GM23338 (cell line): ENCODE results near the gene PIAS1. TPM values are rescaled to one million over a fixed set of nuclear protein-coding genes. Genes with fewer than 3 reads are reported as not detected.

Experiments used
- ATAC-seq: fragments of 200-7000 bp; cut with Tn5 transposase; 3 replicates; pipeline ENCODE4 v1.9.1; 2020
- DNase-seq: peaks from one replicate; pipeline ENCODE4 v3.0.0-alpha.2; 2015; ENCODE audit warnings: low spot score
- H2AFZ ChIP-seq: fragments of 200-600 bp; sonication (generic); 2 replicates; pipeline ENCODE4 v1.8.0; 2016; ENCODE audit warnings: antibody characterized with exemption, mild to moderate bottlenecking, moderate library complexity
- H3F3A ChIP-seq: fragments of 200-600 bp; sonication (generic); replicated peaks from 2 replicates; pipeline ENCODE4 v1.8.0; 2017; ENCODE audit warnings: antibody characterized with exemption, mixed run types, low read depth
- H3K27ac ChIP-seq: fragments of 200-600 bp; sonication (generic); 2 replicates; pipeline ENCODE4 v1.6.1; 2016; ENCODE audit warnings: low read depth
- H3K27me3 ChIP-seq: fragments of 200-600 bp; sonication (generic); 2 replicates; pipeline ENCODE4 v1.8.0; 2016; ENCODE audit warnings: mild to moderate bottlenecking, mixed run types, moderate library complexity; ENCODE audit not compliant: insufficient read depth
- H3K36me3 ChIP-seq: fragments of 200-600 bp; sonication (generic); 2 replicates; pipeline ENCODE4 v1.8.0; 2016; ENCODE audit warnings: mild to moderate bottlenecking; ENCODE audit not compliant: insufficient read depth
- H3K4me1 ChIP-seq: fragments of 200-600 bp; sonication (generic); 2 replicates; pipeline ENCODE4 v1.8.0; 2016; ENCODE audit warnings: mild to moderate bottlenecking, moderate library complexity; ENCODE audit not compliant: insufficient read depth
- H3K4me2 ChIP-seq: fragments of 200-600 bp; sonication (generic); 2 replicates; pipeline ENCODE4 v1.7.1; 2017; ENCODE audit warnings: mixed run types
- H3K4me3 ChIP-seq: fragments of 200-600 bp; sonication (generic); 2 replicates; pipeline ENCODE4 v1.6.1; 2016; ENCODE audit warnings: mixed run types
- H3K79me2 ChIP-seq: fragments of 200-600 bp; sonication (generic); replicated peaks from 2 replicates; pipeline ENCODE4 v1.8.0; 2017; ENCODE audit warnings: mild to moderate bottlenecking; ENCODE audit not compliant: insufficient read depth
- H3K9me2 ChIP-seq: fragments of 200-600 bp; sonication (generic); 2 replicates; pipeline ENCODE4 v1.8.0; 2017; ENCODE audit not compliant: insufficient read depth
- H4K20me1 ChIP-seq: fragments of 200-600 bp; sonication (generic); replicated peaks from 2 replicates; pipeline ENCODE4 v1.8.0; 2017; ENCODE audit warnings: mild to moderate bottlenecking; ENCODE audit not compliant: insufficient read depth
- H3K27ac Mint-ChIP-seq: 2 replicates; pipeline ENCODE4 v1.8.0; 2020; ENCODE audit warnings: inconsistent platforms, mild to moderate bottlenecking, moderate library complexity, mixed read lengths
- H3K27me3 Mint-ChIP-seq: 3 replicates; pipeline ENCODE4 v1.8.0; 2022; ENCODE audit warnings: low read depth, mild to moderate bottlenecking, moderate library complexity, mixed read lengths, inconsistent platforms; ENCODE audit not compliant: insufficient read depth, poor library complexity
- H3K36me3 Mint-ChIP-seq: 3 replicates; pipeline ENCODE4 v1.8.0; 2021; ENCODE audit warnings: low read depth, mild to moderate bottlenecking, inconsistent platforms, moderate library complexity, mixed read lengths
- H3K4me1 Mint-ChIP-seq: 3 replicates; pipeline ENCODE4 v1.8.0; 2020; ENCODE audit warnings: mild to moderate bottlenecking, inconsistent platforms, mixed read lengths
- H3K4me3 Mint-ChIP-seq: 3 replicates; pipeline ENCODE4 v1.8.0; 2021; ENCODE audit warnings: moderate library complexity, mild to moderate bottlenecking, inconsistent platforms, mixed read lengths
- H3K9me3 Mint-ChIP-seq: 3 replicates; pipeline ENCODE4 v1.8.0; 2020; ENCODE audit warnings: moderate library complexity, mild to moderate bottlenecking, inconsistent platforms, mixed read lengths
- CREB1 ChIP-seq: fragments of 250-450 bp; sonication (Bioruptor Pico); IDR thresholded peaks from 2 replicates; pipeline ENCODE4 v1.5.0; 2020; ENCODE audit warnings: low read depth, mild to moderate bottlenecking, moderate library complexity
- EZH2phosphoT487 ChIP-seq: fragments of 200-600 bp; sonication (generic); IDR thresholded peaks from one replicate; pipeline ENCODE4 v1.8.1; 2018; ENCODE audit warnings: antibody characterized with exemption; ENCODE audit not compliant: unreplicated experiment
- JUNB ChIP-seq: IDR thresholded peaks from one replicate; pipeline ENCODE4 v1.6.1; 2016; ENCODE audit warnings: antibody characterized with exemption; ENCODE audit not compliant: unreplicated experiment
- NANOG ChIP-seq: IDR thresholded peaks from 2 replicates; pipeline ENCODE4 v1.6.1; 2016; ENCODE audit warnings: antibody characterized with exemption, borderline replicate concordance
- POLR2AphosphoS5 ChIP-seq: IDR thresholded peaks from 2 replicates; pipeline ENCODE4 v1.6.1; 2016; ENCODE audit warnings: antibody characterized with exemption, low read depth
- STAT1 ChIP-seq: IDR thresholded peaks from one replicate; pipeline ENCODE4 v1.6.1; 2016; ENCODE audit warnings: antibody characterized with exemption; ENCODE audit not compliant: unreplicated experiment
- ZNF331 ChIP-seq: fragments of 250-450 bp; sonication (Bioruptor Pico); IDR thresholded peaks from 2 replicates; pipeline ENCODE4 v1.5.0; 2020; ENCODE audit warnings: low read depth, mild to moderate bottlenecking, moderate library complexity
- polyA plus RNA-seq: library from polyadenylated mRNA; unstranded; fragments of >200 nt; fragmentation: Nextera tagmentation; extraction: Ambion mirVana; gene quantifications from 2 replicates; pipeline ENCODE4 v1.2.1, GENCODE V29; 2016
- total RNA-seq: library from RNA; depleted of rRNA; stranded (reverse); fragments of >200 nt; shearing (Covaris generic); gene quantifications from 2 replicates; pipeline ENCODE4 v1.2.3, GENCODE V29; 2014
- TF ChIP-seq, protein P1 (sequence below): fragments of 250-450 bp; sonication (Bioruptor Pico); IDR thresholded peaks from 2 replicates; pipeline ENCODE4 v1.5.0; 2020; ENCODE audit warnings: mild to moderate bottlenecking, moderate library complexity

The PIAS1 gene
- total and polyA plus RNA-seq, 2 experiments from 2014 or later, result 30.7 to 32.1 TPM

DNA sequence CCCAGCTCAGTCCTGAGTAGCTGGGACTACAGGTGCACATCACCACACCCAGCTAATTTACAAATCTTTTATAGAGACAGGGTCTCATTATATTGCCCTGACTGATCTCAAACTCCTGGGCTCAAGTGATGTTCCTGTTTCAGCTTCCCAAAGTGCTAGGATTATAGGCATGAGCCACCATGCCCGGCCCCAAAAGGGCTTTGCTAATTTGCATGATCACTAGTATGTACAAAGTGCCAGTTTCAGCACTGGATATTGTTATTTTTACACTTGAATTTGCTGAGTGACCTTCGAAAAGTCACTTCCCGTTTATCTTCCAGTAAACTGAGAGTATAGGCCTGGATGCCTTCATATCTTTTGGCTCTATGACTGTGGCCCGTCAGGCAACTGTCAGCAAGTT lies 163.2 kb downstream of the PIAS1 start (continued):
- TF ChIP-seq, protein P1, sequence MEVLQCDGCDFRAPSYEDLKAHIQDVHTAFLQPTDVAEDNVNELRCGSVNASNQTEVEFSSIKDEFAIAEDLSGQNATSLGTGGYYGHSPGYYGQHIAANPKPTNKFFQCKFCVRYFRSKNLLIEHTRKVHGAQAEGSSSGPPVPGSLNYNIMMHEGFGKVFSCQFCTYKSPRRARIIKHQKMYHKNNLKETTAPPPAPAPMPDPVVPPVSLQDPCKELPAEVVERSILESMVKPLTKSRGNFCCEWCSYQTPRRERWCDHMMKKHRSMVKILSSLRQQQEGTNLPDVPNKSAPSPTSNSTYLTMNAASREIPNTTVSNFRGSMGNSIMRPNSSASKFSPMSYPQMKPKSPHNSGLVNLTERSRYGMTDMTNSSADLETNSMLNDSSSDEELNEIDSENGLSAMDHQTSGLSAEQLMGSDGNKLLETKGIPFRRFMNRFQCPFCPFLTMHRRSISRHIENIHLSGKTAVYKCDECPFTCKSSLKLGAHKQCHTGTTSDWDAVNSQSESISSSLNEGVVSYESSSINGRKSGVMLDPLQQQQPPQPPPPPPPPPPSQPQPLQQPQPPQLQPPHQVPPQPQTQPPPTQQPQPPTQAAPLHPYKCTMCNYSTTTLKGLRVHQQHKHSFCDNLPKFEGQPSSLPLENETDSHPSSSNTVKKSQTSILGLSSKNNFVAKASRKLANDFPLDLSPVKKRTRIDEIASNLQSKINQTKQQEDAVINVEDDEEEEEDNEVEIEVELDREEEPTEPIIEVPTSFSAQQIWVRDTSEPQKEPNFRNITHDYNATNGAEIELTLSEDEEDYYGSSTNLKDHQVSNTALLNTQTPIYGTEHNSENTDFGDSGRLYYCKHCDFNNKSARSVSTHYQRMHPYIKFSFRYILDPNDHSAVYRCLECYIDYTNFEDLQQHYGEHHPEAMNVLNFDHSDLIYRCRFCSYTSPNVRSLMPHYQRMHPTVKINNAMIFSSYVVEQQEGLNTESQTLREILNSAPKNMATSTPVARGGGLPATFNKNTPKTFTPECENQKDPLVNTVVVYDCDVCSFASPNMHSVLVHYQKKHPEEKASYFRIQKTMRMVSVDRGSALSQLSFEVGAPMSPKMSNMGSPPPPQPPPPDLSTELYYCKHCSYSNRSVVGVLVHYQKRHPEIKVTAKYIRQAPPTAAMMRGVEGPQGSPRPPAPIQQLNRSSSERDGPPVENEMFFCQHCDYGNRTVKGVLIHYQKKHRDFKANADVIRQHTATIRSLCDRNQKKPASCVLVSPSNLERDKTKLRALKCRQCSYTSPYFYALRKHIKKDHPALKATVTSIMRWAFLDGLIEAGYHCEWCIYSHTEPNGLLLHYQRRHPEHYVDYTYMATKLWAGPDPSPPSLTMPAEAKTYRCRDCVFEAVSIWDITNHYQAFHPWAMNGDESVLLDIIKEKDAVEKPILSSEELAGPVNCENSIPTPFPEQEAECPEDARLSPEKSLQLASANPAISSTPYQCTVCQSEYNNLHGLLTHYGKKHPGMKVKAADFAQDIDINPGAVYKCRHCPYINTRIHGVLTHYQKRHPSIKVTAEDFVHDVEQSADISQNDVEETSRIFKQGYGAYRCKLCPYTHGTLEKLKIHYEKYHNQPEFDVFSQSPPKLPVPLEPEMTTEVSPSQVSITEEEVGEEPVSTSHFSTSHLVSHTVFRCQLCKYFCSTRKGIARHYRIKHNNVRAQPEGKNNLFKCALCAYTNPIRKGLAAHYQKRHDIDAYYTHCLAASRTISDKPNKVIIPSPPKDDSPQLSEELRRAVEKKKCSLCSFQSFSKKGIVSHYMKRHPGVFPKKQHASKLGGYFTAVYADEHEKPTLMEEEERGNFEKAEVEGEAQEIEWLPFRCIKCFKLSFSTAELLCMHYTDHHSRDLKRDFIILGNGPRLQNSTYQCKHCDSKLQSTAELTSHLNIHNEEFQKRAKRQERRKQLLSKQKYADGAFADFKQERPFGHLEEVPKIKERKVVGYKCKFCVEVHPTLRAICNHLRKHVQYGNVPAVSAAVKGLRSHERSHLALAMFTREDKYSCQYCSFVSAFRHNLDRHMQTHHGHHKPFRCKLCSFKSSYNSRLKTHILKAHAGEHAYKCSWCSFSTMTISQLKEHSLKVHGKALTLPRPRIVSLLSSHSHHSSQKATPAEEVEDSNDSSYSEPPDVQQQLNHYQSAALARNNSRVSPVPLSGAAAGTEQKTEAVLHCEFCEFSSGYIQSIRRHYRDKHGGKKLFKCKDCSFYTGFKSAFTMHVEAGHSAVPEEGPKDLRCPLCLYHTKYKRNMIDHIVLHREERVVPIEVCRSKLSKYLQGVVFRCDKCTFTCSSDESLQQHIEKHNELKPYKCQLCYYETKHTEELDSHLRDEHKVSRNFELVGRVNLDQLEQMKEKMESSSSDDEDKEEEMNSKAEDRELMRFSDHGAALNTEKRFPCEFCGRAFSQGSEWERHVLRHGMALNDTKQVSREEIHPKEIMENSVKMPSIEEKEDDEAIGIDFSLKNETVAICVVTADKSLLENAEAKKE, result no peak
- no peak for TF ChIP-seq NANOG

- Mint-ChIP-seq H3K9me3 (peaks cover 20% of the 10 kb centered on the region), H3K36me3 (peaks cover 66% of the 10 kb centered on the region), H3K27ac (no peak overlapping the region), H3K27me3 (peaks cover 6% of the 10 kb centered on the region), H3K4me1 (no peaks in the 10 kb centered on the region), H3K4me3 (no peak overlapping the region)
- H3K4me1 ChIP-seq, result no peaks in the 10 kb centered on the region
- peaks cover 31% of the 10 kb centered on the region for H4K20me1 ChIP-seq
- DNase-seq (no peak), ATAC-seq (no peak)
- no peaks in the 10 kb centered on the region for H3F3A ChIP-seq
- no peak overlapping the region; the same call in 1 of the 2 replicates for H3K27ac ChIP-seq
- peaks cover 69% of the 10 kb centered on the region for H3K79me2 ChIP-seq
- no peak overlapping the region for H3K4me3 ChIP-seq
- H3K4me2 ChIP-seq, result no peak overlapping the region
- peaks cover 10% of the 10 kb centered on the region; the same call in 1 of the 2 replicates for H3K36me3 ChIP-seq
- no peak overlapping the region for H2AFZ ChIP-seq
- no peak for TF ChIP-seq JUNB
- TF ChIP-seq STAT1, result no peak
- TF ChIP-seq NANOG, result no peak
- TF ChIP-seq POLR2AphosphoS5, result no peak
- no peak for TF ChIP-seq EZH2phosphoT487
- TF ChIP-seq, protein P1, result no peak
- no peak for TF ChIP-seq CREB1 (CRISPR knock-in tag)
- TF ChIP-seq ZNF331, result no peak
- no peaks in the 10 kb centered on the region for H3K27me3 ChIP-seq
- H3K9me2 ChIP-seq, result no peaks in the 10 kb centered on the region
Observed at GRCh38 chr15:68218331-68218730, 164.2 kb downstream of the PIAS1 start.
